PC-9 (cell line): Measurements from ENCODE around the gene DIPK1B. TPM values are rescaled to one million over a fixed set of nuclear protein-coding genes. Genes with fewer than 3 reads are reported as not detected.
A peak's percentile ranks its signal among the peaks of the same experiment; 100 is the strongest.

Source experiments
- BruUV-seq: library from RNA; stranded (reverse); fragments of 400-500 nt; replicated peaks from 2 replicates; lab custom pipeline; 2021; lab: Mats Ljungman, UMichigan
- CTCF ChIA-PET: fragments of 300-600 bp; sonication (Branson Sonifier 250); formaldehyde crosslinking; loops from one replicate; lab custom pipeline; 2022; ENCODE audit warnings: antibody characterized with exemption; lab: Charles Lee
- POLR2A ChIA-PET: fragments of 300-600 bp; sonication (Branson Sonifier 250); formaldehyde crosslinking; loops from one replicate; lab custom pipeline; 2022; ENCODE audit warnings: antibody characterized with exemption; ENCODE audit not compliant: unreplicated experiment; lab: Charles Lee
- DNase-seq, 2 experiments: peaks; one replicate each; pipeline versions ENCODE4 v3.0.0 to v3.0.0-alpha.2; 2015 to 2022; ENCODE audit warnings: mixed read lengths in 1 of 2
- H2AFZ ChIP-seq: fragments of 200-600 bp; sonication (generic); 2 replicates; pipeline ENCODE4 v1.8.1; 2017; ENCODE audit warnings: antibody characterized with exemption
- H3F3A ChIP-seq: fragments of 200-600 bp; sonication (generic); 2 replicates; pipeline ENCODE4 v1.8.1; 2017; ENCODE audit warnings: antibody characterized with exemption, mild to moderate bottlenecking, low read depth; ENCODE audit not compliant: insufficient read depth
- H3K27ac ChIP-seq: fragments of 200-600 bp; sonication (generic); 2 replicates; pipeline ENCODE4 v1.6.1; 2016; ENCODE audit warnings: mixed run types
- H3K27me3 ChIP-seq: fragments of 200-600 bp; sonication (generic); 2 replicates; pipeline ENCODE4 v1.6.1; 2016; ENCODE audit warnings: low read depth, mixed run types; ENCODE audit not compliant: insufficient read depth
- H3K36me3 ChIP-seq: fragments of 200-600 bp; sonication (generic); 2 replicates; pipeline ENCODE4 v1.6.1; 2016; ENCODE audit warnings: low read depth, mixed run types
- H3K4me1 ChIP-seq: fragments of 200-600 bp; sonication (generic); replicated peaks from 2 replicates; pipeline ENCODE4 v1.6.1; 2016; ENCODE audit warnings: mixed run types; ENCODE audit not compliant: insufficient read depth
- H3K4me2 ChIP-seq: fragments of 200-600 bp; sonication (generic); 2 replicates; pipeline ENCODE4 v1.6.1; 2017; ENCODE audit warnings: mixed run types
- H3K4me3 ChIP-seq: fragments of 200-600 bp; sonication (generic); 2 replicates; pipeline ENCODE4 v1.6.1; 2016; ENCODE audit warnings: mixed run types
- H3K79me2 ChIP-seq: fragments of 200-600 bp; sonication (generic); 2 replicates; pipeline ENCODE4 v1.6.1; 2017; ENCODE audit warnings: low read depth, mixed run types
- H3K9me2 ChIP-seq: fragments of 200-600 bp; sonication (generic); 2 replicates; pipeline ENCODE4 v1.8.1; 2017; ENCODE audit warnings: mild to moderate bottlenecking; ENCODE audit not compliant: insufficient read depth
- H3K9me3 ChIP-seq: fragments of 200-600 bp; sonication (generic); 2 replicates; pipeline ENCODE4 v1.8.1; 2016; ENCODE audit warnings: low read depth; ENCODE audit not compliant: insufficient read depth
- H4K20me1 ChIP-seq: fragments of 200-600 bp; sonication (generic); 2 replicates; pipeline ENCODE4 v1.8.1; 2017; ENCODE audit not compliant: insufficient read depth
- EZH2 ChIP-seq: fragments of 200-600 bp; sonication (generic); IDR thresholded peaks from 2 replicates; pipeline ENCODE4 v1.8.0; 2017; ENCODE audit warnings: antibody characterized with exemption, low read depth
- intact Hi-C: fragments of 100-400 bp; cut with micrococcal nuclease; formaldehyde crosslinking; loops from one replicate; pipeline ENCODE4 v1.10.0; 2022; ENCODE audit not compliant: unreplicated experiment
- total RNA-seq: library from RNA; stranded (reverse); gene quantifications from 2 replicates; pipeline ENCODE4 v1.2.3, GENCODE V29; 2021
- TF ChIP-seq, protein P1 (sequence below): fragments of 200-600 bp; sonication (generic); conservative IDR thresholded peaks from 2 replicates; pipeline ENCODE4 v1.6.1; 2017; ENCODE audit warnings: mixed run types, antibody characterized with exemption, mild to moderate bottlenecking, moderate library complexity

Gene DIPK1B
- total RNA-seq, 1 experiment from 2014 or later: 19.0 TPM

DNA sequence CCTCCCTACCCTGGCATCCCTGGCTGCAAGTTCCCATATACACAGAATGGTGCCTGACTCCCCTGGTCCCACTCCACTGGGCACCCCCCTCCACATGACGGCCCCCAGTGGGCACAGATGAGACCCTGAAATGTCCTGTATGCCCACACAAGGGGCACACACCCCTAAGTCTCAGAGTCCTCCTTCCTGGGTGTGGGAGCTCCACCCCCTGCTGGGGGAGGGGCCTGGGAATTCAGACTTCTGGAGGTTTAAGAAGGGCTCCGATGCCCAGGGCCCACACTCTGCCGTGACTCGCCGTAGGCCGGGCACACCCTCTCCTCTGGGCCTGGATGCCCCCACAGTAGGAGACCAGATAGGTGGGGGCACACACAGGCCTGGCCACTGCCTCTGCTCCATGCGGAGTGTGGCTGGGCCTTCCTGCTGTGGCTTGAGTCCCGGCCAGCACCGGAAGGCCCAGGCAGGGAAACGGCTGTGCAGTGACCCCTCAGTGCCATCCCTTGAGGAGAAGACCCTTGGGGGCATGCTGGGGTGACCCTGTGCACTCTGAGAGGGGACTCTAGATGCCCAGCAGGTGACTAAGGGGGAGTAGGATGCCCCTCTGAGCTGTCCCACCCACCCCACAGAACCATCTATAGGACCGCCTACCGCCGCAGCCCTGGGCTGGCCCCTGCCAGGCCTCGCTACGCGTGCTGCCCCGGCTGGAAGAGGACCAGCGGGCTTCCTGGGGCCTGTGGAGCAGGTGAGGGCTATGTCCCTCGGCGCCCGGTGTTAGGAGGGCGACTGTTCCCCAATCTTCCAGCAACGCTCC lies 43.2 kb upstream of the DIPK1B start:
- TF ChIP-seq EZH2: no peak
- TF ChIP-seq, protein P1, sequence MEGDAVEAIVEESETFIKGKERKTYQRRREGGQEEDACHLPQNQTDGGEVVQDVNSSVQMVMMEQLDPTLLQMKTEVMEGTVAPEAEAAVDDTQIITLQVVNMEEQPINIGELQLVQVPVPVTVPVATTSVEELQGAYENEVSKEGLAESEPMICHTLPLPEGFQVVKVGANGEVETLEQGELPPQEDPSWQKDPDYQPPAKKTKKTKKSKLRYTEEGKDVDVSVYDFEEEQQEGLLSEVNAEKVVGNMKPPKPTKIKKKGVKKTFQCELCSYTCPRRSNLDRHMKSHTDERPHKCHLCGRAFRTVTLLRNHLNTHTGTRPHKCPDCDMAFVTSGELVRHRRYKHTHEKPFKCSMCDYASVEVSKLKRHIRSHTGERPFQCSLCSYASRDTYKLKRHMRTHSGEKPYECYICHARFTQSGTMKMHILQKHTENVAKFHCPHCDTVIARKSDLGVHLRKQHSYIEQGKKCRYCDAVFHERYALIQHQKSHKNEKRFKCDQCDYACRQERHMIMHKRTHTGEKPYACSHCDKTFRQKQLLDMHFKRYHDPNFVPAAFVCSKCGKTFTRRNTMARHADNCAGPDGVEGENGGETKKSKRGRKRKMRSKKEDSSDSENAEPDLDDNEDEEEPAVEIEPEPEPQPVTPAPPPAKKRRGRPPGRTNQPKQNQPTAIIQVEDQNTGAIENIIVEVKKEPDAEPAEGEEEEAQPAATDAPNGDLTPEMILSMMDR: no peak
- ChIA-PET CTCF (interaction anchor here (0.7 kb wide), 1 partner anchor 552 kb away, joined by 3 read pairs; no protein-coding TSS in a partner anchor), POLR2A (interaction anchor here (0.6 kb wide), 1 partner anchor 116 kb away, joined by 4 read pairs; no protein-coding TSS in a partner anchor)
- peaks cover 20% of the 10 kb centered on the region; the same call in 1 of the 2 replicates for H3F3A ChIP-seq
- intact Hi-C loops: no loop called here
- no peak overlapping the region for H2AFZ ChIP-seq
- H3K9me3 ChIP-seq: no peaks in the 10 kb centered on the region
- peak in 1 of 2 experiments; percentile 39 for DNase-seq
- H3K36me3 ChIP-seq: no peaks in the 10 kb centered on the region
- no peak overlapping the region for H3K4me2 ChIP-seq
- no peaks in the 10 kb centered on the region for H3K79me2 ChIP-seq
- no peaks in the 10 kb centered on the region for H4K20me1 ChIP-seq
- no peak overlapping the region for H3K27ac ChIP-seq
- H3K4me3 ChIP-seq: no peak overlapping the region
- no peaks in the 10 kb centered on the region for H3K4me1 ChIP-seq
- no TSS peak for BruUV-seq
- no peaks in the 10 kb centered on the region for H3K9me2 ChIP-seq
- H3K27me3 ChIP-seq: no peaks in the 10 kb centered on the region

DNA sequence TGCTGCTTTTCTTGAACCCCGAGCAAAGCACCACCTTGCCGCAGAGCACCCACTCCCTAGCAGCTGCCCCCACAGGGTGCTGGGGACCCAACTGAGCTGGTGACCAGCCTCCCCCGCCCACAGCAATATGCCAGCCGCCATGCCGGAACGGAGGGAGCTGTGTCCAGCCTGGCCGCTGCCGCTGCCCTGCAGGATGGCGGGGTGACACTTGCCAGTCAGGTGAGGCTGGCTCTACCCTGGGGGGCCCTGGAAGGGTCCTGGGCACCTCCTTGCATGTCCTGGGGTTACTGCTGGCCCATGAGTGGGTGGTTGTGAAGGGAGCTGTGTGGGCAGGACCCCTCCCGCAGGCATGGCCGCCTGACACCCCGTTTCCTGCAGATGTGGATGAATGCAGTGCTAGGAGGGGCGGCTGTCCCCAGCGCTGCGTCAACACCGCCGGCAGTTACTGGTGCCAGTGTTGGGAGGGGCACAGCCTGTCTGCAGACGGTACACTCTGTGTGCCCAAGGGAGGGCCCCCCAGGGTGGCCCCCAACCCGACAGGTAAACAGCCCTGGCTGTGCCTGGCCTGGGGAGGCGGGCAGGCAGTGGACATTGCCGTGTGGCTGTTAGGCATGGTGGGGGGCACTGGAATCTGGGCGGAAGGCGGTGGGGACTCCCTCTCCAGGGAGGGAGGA lies 42.4 kb upstream of the DIPK1B start:
- Histone ChIP-seq H3K36me3 (no peaks in the 10 kb centered on the region), H3K27ac (no peak overlapping the region), H3K4me3 (no peak overlapping the region), H3K27me3 (no peaks in the 10 kb centered on the region), H2AFZ (no peak overlapping the region), H3K79me2 (no peaks in the 10 kb centered on the region), H3K9me3 (no peaks in the 10 kb centered on the region), H3K4me2 (no peak overlapping the region), H3K4me1 (no peaks in the 10 kb centered on the region), H3F3A (peaks cover 15% of the 10 kb centered on the region; the same call in 1 of the 2 replicates), H4K20me1 (no peaks in the 10 kb centered on the region; the same call in 1 of the 2 replicates), H3K9me2 (no peaks in the 10 kb centered on the region)
- POLR2A ChIA-PET: no interaction called here
- TF ChIP-seq, protein P1: no peak
- no peak for TF ChIP-seq EZH2
- intact Hi-C loops: loop anchor here (10.0 kb wide), 1 partner anchor 55 kb away; no protein-coding TSS in a partner anchor
- TSS peak; percentile 8 for BruUV-seq
- no peak for DNase-seq
- CTCF ChIA-PET: no interaction called here

DNA sequence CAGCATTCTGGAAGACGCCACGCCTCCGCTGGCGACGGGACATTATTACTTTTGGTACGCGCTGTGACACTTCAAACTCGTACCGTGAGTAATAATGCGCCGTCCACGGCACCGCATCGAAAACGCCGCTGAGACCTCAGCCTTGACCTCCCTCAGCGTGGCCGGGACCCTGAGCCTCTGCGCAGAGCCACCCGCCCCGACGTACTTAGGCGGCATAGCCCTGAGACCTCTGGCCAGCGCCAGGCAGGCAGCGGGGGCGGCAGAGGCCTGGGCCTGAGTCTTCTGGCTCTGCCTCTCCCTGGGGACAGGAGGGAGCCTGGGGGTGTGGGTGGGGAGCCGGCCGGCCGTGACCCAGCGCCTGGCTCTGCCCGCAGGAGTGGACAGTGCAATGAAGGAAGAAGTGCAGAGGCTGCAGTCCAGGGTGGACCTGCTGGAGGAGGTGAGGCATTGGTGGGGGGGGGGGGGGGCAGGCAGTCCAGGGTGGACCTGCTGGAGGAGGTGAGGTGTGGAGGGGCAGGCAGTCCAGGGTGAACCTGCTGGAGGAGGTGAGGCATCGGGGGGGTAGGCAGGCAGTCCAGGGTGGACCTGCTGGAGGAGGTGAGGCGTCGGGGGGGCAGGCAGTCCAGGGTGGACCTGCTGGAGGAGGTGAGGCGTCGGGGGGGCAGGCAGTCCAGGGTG lies 41.7 kb upstream of the DIPK1B start:
- Histone ChIP-seq H3F3A (peaks cover 11% of the 10 kb centered on the region; the same call in 1 of the 2 replicates), H4K20me1 (no peaks in the 10 kb centered on the region; the same call in 1 of the 2 replicates), H3K27ac (no peak overlapping the region), H2AFZ (no peak overlapping the region), H3K9me2 (no peaks in the 10 kb centered on the region), H3K27me3 (no peaks in the 10 kb centered on the region), H3K4me1 (no peaks in the 10 kb centered on the region), H3K79me2 (no peaks in the 10 kb centered on the region), H3K9me3 (no peaks in the 10 kb centered on the region), H3K4me3 (no peak overlapping the region), H3K4me2 (no peak overlapping the region), H3K36me3 (no peaks in the 10 kb centered on the region)
- ChIA-PET CTCF (interaction anchor here (1.1 kb wide), 1 partner anchor 23 kb away, joined by 7 read pairs; no protein-coding TSS in a partner anchor), POLR2A (no interaction called here)
- no peak for DNase-seq
- no TSS peak for BruUV-seq
- TF ChIP-seq, protein P1: no peak
- no peak for TF ChIP-seq EZH2
- intact Hi-C loops: loop anchor here (10.0 kb wide), 1 partner anchor 54 kb away; no protein-coding TSS in a partner anchor
